ENCODE results near the gene COL23A1.

GRCh38 chr5:178257650-178258049 is 332.5 kb downstream of the COL23A1 start:
- TF ChIP-seq CTCF (IDR thresholded peaks at IDR 0.05) (no peak), POLR2AphosphoS5 (IDR thresholded peaks at IDR 0.05) (no peak), POLR2A (IDR thresholded peaks at IDR 0.05; ENCODE audit: low read depth) (no peak), EP300 (IDR thresholded peaks at IDR 0.05) (no peak)
